Glutamatergic neuron (in vitro differentiated cells): ENCODE measurements around the gene KLHL14. TPM values are rescaled to one million over a fixed set of nuclear protein-coding genes. Genes with fewer than 3 reads are reported as not detected.

Experiments
- DNase-seq: peaks from one replicate; pipeline ENCODE4 v3.0.0; 2022
- H3K27ac Mint-ChIP-seq: one replicate; pipeline ENCODE4 v1.8.0; 2020; ENCODE audit warnings: mild to moderate bottlenecking, mixed read lengths, inconsistent platforms; ENCODE audit not compliant: unreplicated experiment
- H3K27me3 Mint-ChIP-seq: one replicate; pipeline ENCODE4 v1.8.0; 2020; ENCODE audit warnings: mild to moderate bottlenecking, moderate library complexity, mixed read lengths, inconsistent platforms; ENCODE audit not compliant: unreplicated experiment
- H3K36me3 Mint-ChIP-seq: one replicate; pipeline ENCODE4 v1.8.0; 2020; ENCODE audit warnings: mild to moderate bottlenecking, mixed read lengths, inconsistent platforms; ENCODE audit not compliant: unreplicated experiment
- H3K4me1 Mint-ChIP-seq: one replicate; pipeline ENCODE4 v1.8.0; 2020; ENCODE audit warnings: mild to moderate bottlenecking, low read depth, mixed read lengths, inconsistent platforms; ENCODE audit not compliant: unreplicated experiment
- H3K4me3 Mint-ChIP-seq: one replicate; pipeline ENCODE4 v1.8.0; 2020; ENCODE audit warnings: mild to moderate bottlenecking, mixed read lengths, inconsistent platforms; ENCODE audit not compliant: unreplicated experiment
- H3K9me3 Mint-ChIP-seq: one replicate; pipeline ENCODE4 v1.8.0; 2020; ENCODE audit warnings: mild to moderate bottlenecking, moderate library complexity, mixed read lengths, inconsistent platforms; ENCODE audit not compliant: unreplicated experiment
- total RNA-seq: library from RNA; stranded (reverse); fragmentation: NEBNext Ultra II Directional; extraction: Animal tissue kit (Norgen Biotek cat#: 25700); gene quantifications from one replicate; pipeline ENCODE4 v1.2.1, GENCODE V29; 2021; ENCODE audit not compliant: unreplicated experiment
- TF ChIP-seq, protein P1 (sequence below): fragments of 200-600 bp; sonication (generic); IDR thresholded peaks from one replicate; pipeline ENCODE4 v1.5.0; 2021; ENCODE audit not compliant: partially characterized antibody, unreplicated experiment

The KLHL14 gene
- total RNA-seq, 1 donor from 2014 or later: not detected

DNA sequence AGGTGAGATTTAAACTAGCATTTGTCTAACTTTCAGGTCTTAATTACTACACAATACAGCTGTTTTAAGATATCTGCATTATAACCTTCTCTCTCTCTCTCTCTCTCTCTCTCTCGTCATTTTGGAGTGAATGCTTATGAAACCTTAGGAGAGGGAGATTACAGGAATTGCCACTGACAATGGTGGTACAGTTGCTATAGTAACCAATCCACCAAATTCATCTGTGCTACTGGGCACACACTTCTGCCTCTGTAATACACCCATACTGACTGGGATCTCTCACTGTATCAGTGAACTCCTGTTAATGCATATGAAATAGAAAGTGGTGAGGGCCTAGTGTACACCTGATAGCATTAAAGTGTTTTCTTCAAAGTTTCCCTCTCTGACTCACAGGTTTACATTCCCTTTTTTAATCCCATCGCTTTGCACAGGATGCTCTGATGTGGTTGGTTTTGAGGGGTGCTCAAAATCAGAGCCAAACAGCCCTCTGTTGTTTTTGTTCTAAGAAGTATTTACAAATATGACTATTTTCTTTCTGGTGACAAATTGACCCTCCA, 13.1 kb downstream of the KLHL14 start:
- Mint-ChIP-seq H3K9me3 (no peaks in the 10 kb centered on the region), H3K4me1 (peaks cover 1% of the 10 kb centered on the region), H3K4me3 (no peak overlapping the region), H3K36me3 (no peaks in the 10 kb centered on the region), H3K27ac (no peak overlapping the region), H3K27me3 (no peaks in the 10 kb centered on the region)
- TF ChIP-seq, protein P1, sequence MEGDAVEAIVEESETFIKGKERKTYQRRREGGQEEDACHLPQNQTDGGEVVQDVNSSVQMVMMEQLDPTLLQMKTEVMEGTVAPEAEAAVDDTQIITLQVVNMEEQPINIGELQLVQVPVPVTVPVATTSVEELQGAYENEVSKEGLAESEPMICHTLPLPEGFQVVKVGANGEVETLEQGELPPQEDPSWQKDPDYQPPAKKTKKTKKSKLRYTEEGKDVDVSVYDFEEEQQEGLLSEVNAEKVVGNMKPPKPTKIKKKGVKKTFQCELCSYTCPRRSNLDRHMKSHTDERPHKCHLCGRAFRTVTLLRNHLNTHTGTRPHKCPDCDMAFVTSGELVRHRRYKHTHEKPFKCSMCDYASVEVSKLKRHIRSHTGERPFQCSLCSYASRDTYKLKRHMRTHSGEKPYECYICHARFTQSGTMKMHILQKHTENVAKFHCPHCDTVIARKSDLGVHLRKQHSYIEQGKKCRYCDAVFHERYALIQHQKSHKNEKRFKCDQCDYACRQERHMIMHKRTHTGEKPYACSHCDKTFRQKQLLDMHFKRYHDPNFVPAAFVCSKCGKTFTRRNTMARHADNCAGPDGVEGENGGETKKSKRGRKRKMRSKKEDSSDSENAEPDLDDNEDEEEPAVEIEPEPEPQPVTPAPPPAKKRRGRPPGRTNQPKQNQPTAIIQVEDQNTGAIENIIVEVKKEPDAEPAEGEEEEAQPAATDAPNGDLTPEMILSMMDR: no peak
- no peak for DNase-seq

GRCh38 chr18:32754508-32755263, 18.1 kb downstream of the KLHL14 start:
- TF ChIP-seq, protein P1: no peak
- H3K9me3 Mint-ChIP-seq: no peaks in the 10 kb centered on the region
- no peaks in the 10 kb centered on the region for H3K27me3 Mint-ChIP-seq
- DNase-seq: no peak
- H3K36me3 Mint-ChIP-seq: no peaks in the 10 kb centered on the region
- H3K4me3 Mint-ChIP-seq: no peak overlapping the region
- H3K27ac Mint-ChIP-seq: no peak overlapping the region
- H3K4me1 Mint-ChIP-seq: peaks cover 6% of the 10 kb centered on the region

- Mint-ChIP-seq H3K9me3 (no peaks in the 10 kb centered on the region), H3K27me3 (peaks cover 2% of the 10 kb centered on the region), H3K36me3 (no peaks in the 10 kb centered on the region), H3K4me3 (no peak overlapping the region), H3K4me1 (peaks cover 6% of the 10 kb centered on the region), H3K27ac (peak overlapping the region; percentile 45)
- TF ChIP-seq, protein P1: no peak
- DNase-seq: peak; percentile 22
These were observed 19.1 kb downstream of the KLHL14 start for GRCh38 chr18:32753656-32754260.

DNA sequence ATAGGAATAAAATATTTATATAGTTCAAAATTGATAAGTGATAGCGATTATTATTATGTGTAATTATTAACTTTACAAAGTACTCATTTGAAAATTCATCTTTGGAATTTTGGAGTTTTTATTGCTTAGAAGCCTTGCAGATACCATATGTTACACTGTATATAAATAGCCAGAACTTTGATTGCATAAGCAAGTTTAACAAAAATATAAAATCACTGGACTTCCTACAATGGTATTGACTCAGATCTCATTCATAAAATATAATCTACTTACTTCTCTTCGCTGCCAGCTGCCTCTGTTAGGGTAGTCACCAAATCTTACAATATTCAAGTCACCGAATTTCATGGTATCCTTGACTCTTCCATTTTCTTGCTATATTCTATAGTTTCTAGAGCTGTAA, 22.5 kb downstream of the KLHL14 start:
- H3K27ac Mint-ChIP-seq: peak overlapping the region; percentile 1
- H3K36me3 Mint-ChIP-seq: no peaks in the 10 kb centered on the region
- DNase-seq: no peak
- TF ChIP-seq, protein P1: no peak
- H3K4me3 Mint-ChIP-seq: no peak overlapping the region
- no peaks in the 10 kb centered on the region for H3K9me3 Mint-ChIP-seq
- H3K27me3 Mint-ChIP-seq: peaks cover 2% of the 10 kb centered on the region
- peaks cover 6% of the 10 kb centered on the region for H3K4me1 Mint-ChIP-seq

DNA sequence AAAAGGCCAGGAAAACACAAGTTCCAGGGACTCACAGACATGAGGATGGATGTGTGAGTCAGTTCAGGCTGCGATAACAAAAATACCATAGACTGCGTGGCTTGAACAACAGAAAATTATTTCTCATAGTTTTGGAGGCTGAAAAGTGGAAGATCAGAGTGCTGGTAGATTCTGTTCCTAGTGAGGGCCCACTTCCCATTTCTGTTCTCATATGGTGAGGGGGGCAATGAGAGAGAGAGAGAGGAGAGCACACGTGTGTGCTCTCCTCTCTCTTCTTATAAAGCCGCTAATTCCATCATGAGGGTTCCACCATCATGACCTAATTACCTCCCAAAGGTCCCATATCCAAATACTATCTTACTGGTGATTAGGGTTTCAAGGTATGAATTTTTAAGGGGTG, 23.0 kb downstream of the KLHL14 start:
- Mint-ChIP-seq H3K9me3 (no peaks in the 10 kb centered on the region), H3K4me3 (no peak overlapping the region), H3K27me3 (peaks cover 2% of the 10 kb centered on the region), H3K27ac (no peak overlapping the region), H3K36me3 (no peaks in the 10 kb centered on the region), H3K4me1 (peaks cover 6% of the 10 kb centered on the region)
- TF ChIP-seq, protein P1: no peak
- DNase-seq: no peak
